Osteoblast (primary cell): ENCODE results near the gene TAS2R4. TPM values are rescaled to one million over a fixed set of nuclear protein-coding genes. Genes with fewer than 3 reads are reported as not detected.

Experiments used
- small RNA-seq: library from RNA; depleted of rRNA; stranded (forward); fragments of <200 nt; gene quantifications from one replicate; pipeline ENCODE3, GENCODE V24; 2012
- total RNA-seq: library from RNA; depleted of rRNA; stranded (reverse); fragments of >200 nt; gene quantifications from 2 replicates; pipeline ENCODE4 v1.2.3, GENCODE V29; 2012

TAS2R4 gene
- total RNA-seq, 1 donor: 1.4 TPM

Small RNA genes within 50 kb of the gene (small RNA-seq; reads per million reads assigned to genes)
- gene RNU1-82P: not detected

Other genes starting within 250 kb of the TAS2R4 start
- gene AGK, start 225.3 kb upstream of the TAS2R4 start, total RNA-seq: 23.9 and 26.1 TPM in 2 replicates
- gene DENND11, start 74.5 kb upstream of the TAS2R4 start, total RNA-seq: 7.6 and 8.0 TPM in 2 replicates
- not detected in 2 replicates for gene WEE2, start 68.3 kb upstream of the TAS2R4 start, total RNA-seq
- 88.3 and 96.4 TPM in 2 replicates for gene SSBP1, start 38.3 kb upstream of the TAS2R4 start, total RNA-seq
- 1.4 and 3.2 TPM in 2 replicates for gene TAS2R3, start 12.6 kb upstream of the TAS2R4 start, total RNA-seq
- 0.72 and 1.8 TPM in 2 replicates for gene TAS2R5, start 13.5 kb downstream of the TAS2R4 start, total RNA-seq
- gene PRSS37, start 64.8 kb downstream of the TAS2R4 start, total RNA-seq: not detected in 2 replicates
- gene OR9A4, start 139.7 kb downstream of the TAS2R4 start, total RNA-seq: not detected in 2 replicates
- not detected in 2 replicates for gene CLEC5A, start 170.3 kb downstream of the TAS2R4 start, total RNA-seq
- not detected in 2 replicates for gene TAS2R38, start 197.1 kb downstream of the TAS2R4 start, total RNA-seq
- 0.36 and 0.59 TPM in 2 replicates for gene MGAM, start 219.2 kb downstream of the TAS2R4 start, total RNA-seq